ENCODE measurements around the gene MCM8. TPM values are rescaled to one million over a fixed set of nuclear protein-coding genes. Genes with fewer than 3 reads are reported as not detected.

The MCM8 gene
- total and polyA plus RNA-seq, 4 donors, result 2.0 to 7.2 (median 3.3) TPM

- no peak for TF ChIP-seq CTCF (IDR thresholded peaks at IDR 0.05; ENCODE audit: control extremely low read depth, extremely low read depth)
- peaks cover 0 to 5% (median 2%) of the 10 kb centered on the region in 3 donors for H3K27me3 ChIP-seq (ENCODE audit: control insufficient read depth in 3 of 3, insufficient read depth in 3 of 3, low read length in 2 of 3)
- 68 to 73% methylated on average over 6 of the region's 6 CpGs for WGBS, 2 donors
These were observed 40.3 kb upstream of the MCM8 start for GRCh38 chr20:5910186-5910585.

GRCh38 chr20:5913166-5913565, 37.3 kb upstream of the MCM8 start:
- no peak overlapping the region for H3K9ac ChIP-seq (ENCODE audit: insufficient read depth in 1 of 2, low read length in 2 of 2)
- TF ChIP-seq CTCF (IDR thresholded peaks at IDR 0.05; ENCODE audit: control extremely low read depth, extremely low read depth), result no peak
- H3K27me3 ChIP-seq (ENCODE audit: control insufficient read depth in 3 of 3, insufficient read depth in 3 of 3, low read length in 2 of 3), result peaks cover 0 to 3% (median 2%) of the 10 kb centered on the region in 3 donors
- peaks cover 0 to 5% (median 0%) of the 10 kb centered on the region in 5 donors for H3K4me1 ChIP-seq (ENCODE audit: control insufficient read depth in 5 of 5, insufficient read depth in 5 of 5, low read length in 5 of 5)
- no peak overlapping the region for H3K27ac ChIP-seq (ENCODE audit: low read depth in 1 of 2, low read length in 1 of 2)
- no peaks in the 10 kb centered on the region for H3K36me3 ChIP-seq (ENCODE audit: control insufficient read depth in 4 of 4, insufficient read depth in 4 of 4, low read length in 4 of 4)
- DNase-seq (no peak), ATAC-seq (ENCODE audit: insufficient read depth, low FRiP score) (no peak)
- H3K4me3 ChIP-seq, result no peak overlapping the region
- H3K9me3 ChIP-seq (ENCODE audit: control insufficient read depth in 4 of 4, insufficient read depth in 3 of 4, low read length in 3 of 4), result no peaks in the 10 kb centered on the region
- 63 to 80% methylated on average over 2 of the region's 2 CpGs for WGBS, 2 donors

More at GRCh38 chr20:5910186-5910585, 40.3 kb upstream of the MCM8 start:
- no peak overlapping the region for H3K27ac ChIP-seq (ENCODE audit: low read depth in 1 of 2, low read length in 1 of 2)
- H3K4me1 ChIP-seq (ENCODE audit: control insufficient read depth in 5 of 5, insufficient read depth in 5 of 5, low read length in 5 of 5), result peaks cover 0 to 5% (median 0%) of the 10 kb centered on the region in 5 donors
- no peak for ATAC-seq (ENCODE audit: insufficient read depth, low FRiP score)
- no peaks in the 10 kb centered on the region for H3K9me3 ChIP-seq (ENCODE audit: control insufficient read depth in 4 of 4, insufficient read depth in 3 of 4, low read length in 3 of 4)
- no peaks in the 10 kb centered on the region for H3K36me3 ChIP-seq (ENCODE audit: control insufficient read depth in 4 of 4, insufficient read depth in 4 of 4, low read length in 4 of 4)
- no peak overlapping the region for H3K4me3 ChIP-seq
- H3K9ac ChIP-seq (ENCODE audit: insufficient read depth in 1 of 2, low read length in 2 of 2), result no peak overlapping the region
- DNase-seq, result no peak

- peaks cover 0 to 5% (median 0%) of the 10 kb centered on the region in 5 donors for H3K4me1 ChIP-seq (ENCODE audit: control insufficient read depth in 5 of 5, insufficient read depth in 5 of 5, low read length in 5 of 5)
- no peaks in the 10 kb centered on the region for H3K9me3 ChIP-seq (ENCODE audit: control insufficient read depth in 4 of 4, insufficient read depth in 3 of 4, low read length in 3 of 4)
- H3K9ac ChIP-seq (ENCODE audit: insufficient read depth in 1 of 2, low read length in 2 of 2), result no peak overlapping the region
- no peak for TF ChIP-seq CTCF (IDR thresholded peaks at IDR 0.05; ENCODE audit: control extremely low read depth, extremely low read depth)
- peaks cover 0 to 2% (median 0%) of the 10 kb centered on the region in 3 donors for H3K27me3 ChIP-seq (ENCODE audit: control insufficient read depth in 3 of 3, insufficient read depth in 3 of 3, low read length in 2 of 3)
- no peak overlapping the region for H3K27ac ChIP-seq (ENCODE audit: low read depth in 1 of 2, low read length in 1 of 2)
- H3K36me3 ChIP-seq (ENCODE audit: control insufficient read depth in 4 of 4, insufficient read depth in 4 of 4, low read length in 4 of 4), result no peaks in the 10 kb centered on the region
- WGBS, 2 donors, result 0 to 20% methylated on average over 1 of the region's 1 CpG
- ATAC-seq (ENCODE audit: insufficient read depth, low FRiP score) (no peak), DNase-seq (no peak)
- H3K4me3 ChIP-seq, result no peak overlapping the region
These were observed 35.6 kb upstream of the MCM8 start for GRCh38 chr20:5914859-5915258.

Measured in lung (tissue), 12 donors.